Measurements from ENCODE around the gene SPRY1. TPM values are rescaled to one million over a fixed set of nuclear protein-coding genes. Genes with fewer than 3 reads are reported as not detected.

SPRY1 gene, protein sequence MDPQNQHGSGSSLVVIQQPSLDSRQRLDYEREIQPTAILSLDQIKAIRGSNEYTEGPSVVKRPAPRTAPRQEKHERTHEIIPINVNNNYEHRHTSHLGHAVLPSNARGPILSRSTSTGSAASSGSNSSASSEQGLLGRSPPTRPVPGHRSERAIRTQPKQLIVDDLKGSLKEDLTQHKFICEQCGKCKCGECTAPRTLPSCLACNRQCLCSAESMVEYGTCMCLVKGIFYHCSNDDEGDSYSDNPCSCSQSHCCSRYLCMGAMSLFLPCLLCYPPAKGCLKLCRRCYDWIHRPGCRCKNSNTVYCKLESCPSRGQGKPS
- 4.8 TPM for total RNA-seq (2021; ENCODE audit: unreplicated experiment)
- polyA plus RNA-seq (2012): 4.8 and 6.4 TPM in 2 replicates
- Bru-seq, nascent RNA: percentile 48 among the genes with signal in this experiment
- percentile 27 among the genes with signal in this experiment for BruChase-seq, experiment 1, labeled RNA remaining after a 6-hour chase
- percentile 41 among the genes with signal in this experiment for BruChase-seq, experiment 2, labeled RNA remaining after a 2-hour chase
- long read RNA-seq, partial matches to known transcripts: 0 of 3 reads
- long read RNA-seq, other reads (novel, unspliced or antisense): 3 of 3 reads

GRCh38 chr4:123396307-123397143 lies at the start of gene SPRY1:
Gene SPRY1, plus strand, starts transcription at chr4:123396795. Its CDS starts 4,797 bp downstream, at chr4:123401592.
- peak within 1 kb of the TSS; percentile 63 for H3K9ac ChIP-seq (ENCODE audit: low read length)
- H3K4me3 ChIP-seq (replicated peaks in 1 of 2; ENCODE audit: low read depth in 1 of 2, low read length in 2 of 2): peak within 1 kb of the TSS; percentile 60 to 74
- peak within 1 kb of the TSS; percentile 92 for H2AFZ ChIP-seq (ENCODE audit: low read depth, low read length, poor library complexity, severe bottlenecking)
- peak; percentile 89 for DNase-seq (ENCODE audit: low read depth, low spot score)
- ChIA-PET POLR2A (no interaction called here), RAD21 (ENCODE audit: low non-redundant PET in 1 of 2, low total read pairs in 2 of 2, uncharacterized antibody in 2 of 2, unreplicated experiment in 2 of 2) (no interaction called here), CTCF (interaction anchor here (1.0 to 2.4 kb wide), 3 partner anchors 112 to 270 kb away, joined by 3 to 6 read pairs (median 3); no protein-coding TSS in a partner anchor)
- H3K79me2 ChIP-seq (ENCODE audit: insufficient read depth, low read length): peaks cover 3% of the 10 kb centered on the region; the same call in 1 of the 2 replicates
- H3K27ac ChIP-seq (ENCODE audit: low read depth, low read length): peak within 1 kb of the TSS; percentile 50
- intact Hi-C loops (cut with micrococcal nuclease): loop anchor here (2.0 to 10.0 kb wide), 3 partner anchors 112 to 718 kb away; no protein-coding TSS in a partner anchor
- ATAC-seq: peak; percentile 74
- no peaks in the 10 kb centered on the region for H3K9me3 ChIP-seq (ENCODE audit: control insufficient read depth in 1 of 2, insufficient read depth in 1 of 2, low read depth in 1 of 2, low read length in 2 of 2)
- no peaks in the 10 kb centered on the region; the same call in 1 of the 2 replicates for H3K9me2 ChIP-seq (ENCODE audit: insufficient read depth)
- no peaks in the 10 kb centered on the region for H4K20me1 ChIP-seq (ENCODE audit: insufficient read depth)
- TF ChIP-seq MAX (IDR thresholded peaks at IDR 0.05) (peak; percentile 61), POLR2AphosphoS5 (IDR thresholded peaks at IDR 0.05; ENCODE audit: low read depth, low read length) (peak; percentile 83), ZFX (IDR thresholded peaks at IDR 0.05) (no peak), ELF1 (IDR thresholded peaks at IDR 0.05; ENCODE audit: borderline replicate concordance, low read depth) (no peak), SIN3A (IDR thresholded peaks at IDR 0.05; ENCODE audit: low read depth) (peak; percentile 57; the same call in 1 of the 2 replicates), EGR1 (IDR thresholded peaks at IDR 0.05; ENCODE audit: low read depth) (peak; percentile 34; the same call in 1 of the 2 replicates), YY1 (IDR thresholded peaks at IDR 0.05; ENCODE audit: extremely low read depth, insufficient replicate concordance, low read depth, low read length) (peak; percentile 74), TCF7L2 (IDR thresholded peaks at IDR 0.05; ENCODE audit: borderline replicate concordance, extremely low read depth, insufficient read depth, insufficient read length) (no peak), SP1 (IDR thresholded peaks at IDR 0.05; ENCODE audit: low read depth) (peak; percentile 94), ZNF274 (IDR thresholded peaks at IDR 0.05; ENCODE audit: low read depth, low read length) (no peak), REST (IDR thresholded peaks at IDR 0.05; ENCODE audit: low read depth) (no peak), CBX3 (IDR thresholded peaks at IDR 0.05; ENCODE audit: low read depth) (peak; percentile 92), JUND (IDR thresholded peaks at IDR 0.05) (peak; percentile 54; the same call in 1 of the 2 replicates), POLR2A (IDR thresholded peaks at IDR 0.05; ENCODE audit: borderline replicate concordance, extremely low read depth, insufficient read depth, insufficient read length) (peak; percentile 75)
- TF ChIP-seq, protein P1, sequence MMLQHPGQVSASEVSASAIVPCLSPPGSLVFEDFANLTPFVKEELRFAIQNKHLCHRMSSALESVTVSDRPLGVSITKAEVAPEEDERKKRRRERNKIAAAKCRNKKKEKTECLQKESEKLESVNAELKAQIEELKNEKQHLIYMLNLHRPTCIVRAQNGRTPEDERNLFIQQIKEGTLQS (IDR thresholded peaks at IDR 0.05): no peak; the same call in 1 of the 2 replicates
- H3K27me3 ChIP-seq (ENCODE audit: insufficient read depth, low read length): no peaks in the 10 kb centered on the region
- H3K36me3 ChIP-seq (ENCODE audit: control insufficient read depth in 1 of 2, insufficient read depth in 2 of 2, low read length in 2 of 2): peaks cover 0 to under 1% of the 10 kb centered on the region in 2 experiments; a peak in 1 of 4 replicates
- H3K4me2 ChIP-seq (ENCODE audit: low read length): peak within 1 kb of the TSS; percentile 100
- BruUV-seq (replicated peaks): no TSS peak
- peaks cover 3 to 30% of the 10 kb centered on the region in 2 experiments; a peak in 3 of 4 replicates for H3K4me1 ChIP-seq (ENCODE audit: control insufficient read depth in 1 of 2, insufficient read depth in 2 of 2, low read length in 2 of 2)
